AG04450 (cell line): ENCODE data around the gene PDE4D. TPM values are rescaled to one million over a fixed set of nuclear protein-coding genes. Genes with fewer than 3 reads are reported as not detected.

Experiments
- CTCF ChIA-PET: fragments of 300-600, 350-600 bp; formaldehyde crosslinking; extraction: SDS; loops from one replicate; lab custom pipeline; 2022; ENCODE audit warnings: antibody characterized with exemption, inconsistent platforms; lab: Charles Lee
- POLR2A ChIA-PET: fragments of 350-600 bp; formaldehyde crosslinking; extraction: SDS; loops from one replicate; lab custom pipeline; 2021; ENCODE audit warnings: antibody characterized with exemption, inconsistent platforms; lab: Yijun Ruan, JAX
- DNase-seq: peaks from one replicate; pipeline ENCODE4 v3.0.0-alpha.2; 2011; ENCODE audit warnings: low read depth, low spot score
- H3K27ac ChIP-seq: one replicate; pipeline ENCODE4 v1.5.1; 2012; ENCODE audit warnings: low read depth, low read length, control low read depth
- H3K27me3 ChIP-seq: one replicate; pipeline ENCODE4 v1.6.0; 2012; ENCODE audit warnings: low read length; ENCODE audit not compliant: control insufficient read depth, insufficient read depth
- H3K4me3 ChIP-seq: 2 replicates; pipeline ENCODE4 v1.5.1; 2011; ENCODE audit warnings: mild to moderate bottlenecking, low read depth, low read length, control low read depth
- H3K9me3 ChIP-seq: 2 replicates; pipeline ENCODE4 v1.5.1; 2012; ENCODE audit warnings: low read length; ENCODE audit not compliant: control insufficient read depth, insufficient read depth
- CTCF ChIP-seq: IDR thresholded peaks from 2 replicates; pipeline ENCODE4 v1.5.1; 2011; ENCODE audit warnings: low read depth, low read length, control low read depth, inconsistent platforms
- polyA plus RNA-seq: library from polyadenylated mRNA; depleted of rRNA; stranded (reverse); fragments of >200 nt; gene quantifications from 2 replicates; pipeline ENCODE4 v1.2.3, GENCODE V29; 2011

The PDE4D gene
- polyA plus RNA-seq, 1 experiment = 12.0 TPM

GRCh38 chr5:59216841-59217240 lies 676.7 kb downstream of the PDE4D start:
- Histone ChIP-seq H3K27ac (no peak overlapping the region), H3K4me3 (no peak overlapping the region), H3K9me3 (no peaks in the 10 kb centered on the region), H3K27me3 (peaks cover 2% of the 10 kb centered on the region)
- ChIA-PET CTCF (interaction anchor here (0.9 to 3.2 kb wide), 5 partner anchors 10 to 164 kb away, joined by 3 to 27 read pairs (median 10); no protein-coding TSS in a partner anchor), POLR2A (no interaction called here)
- DNase-seq = no peak
- no peak for TF ChIP-seq CTCF

GRCh38 chr5:59212596-59212995 lies 680.9 kb downstream of the PDE4D start:
- Histone ChIP-seq H3K9me3 (no peaks in the 10 kb centered on the region), H3K27ac (no peak overlapping the region), H3K4me3 (no peak overlapping the region), H3K27me3 (peaks cover 2% of the 10 kb centered on the region)
- TF ChIP-seq CTCF = no peak
- ChIA-PET POLR2A (no interaction called here), CTCF (interaction anchor here (1.6 to 2.2 kb wide), 5 partner anchors 24 to 168 kb away, joined by 4 to 20 read pairs (median 7); no protein-coding TSS in a partner anchor)
- no peak for DNase-seq

DNA sequence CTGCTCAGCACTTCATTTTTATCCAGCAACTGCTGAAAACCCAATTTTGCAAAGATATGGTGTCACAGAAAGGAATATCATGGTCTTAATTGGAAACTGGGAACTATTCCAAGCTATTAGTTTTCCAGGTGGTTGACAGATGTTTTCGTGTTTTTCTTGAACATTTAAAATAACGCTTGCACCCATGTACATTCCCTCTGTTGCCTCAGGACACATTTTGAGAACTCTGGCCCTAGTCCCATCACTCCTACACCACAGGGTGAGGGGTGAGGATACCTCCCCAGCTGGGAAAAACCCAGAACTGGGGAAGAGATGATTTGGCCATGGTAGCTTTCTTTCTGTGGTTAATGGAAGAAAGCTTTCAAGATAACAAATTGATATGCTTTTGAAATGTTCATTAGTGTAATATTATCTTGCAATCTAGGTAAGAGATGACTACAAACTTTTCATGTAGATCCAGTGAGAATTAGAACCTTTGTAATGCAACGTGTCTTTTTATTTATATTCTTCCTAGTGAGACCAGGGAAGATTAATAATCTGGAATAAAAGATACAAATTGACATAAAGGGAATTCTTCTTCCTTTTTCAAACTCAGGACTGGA lies 683.7 kb downstream of the PDE4D start:
- ChIA-PET POLR2A (no interaction called here), CTCF (interaction anchor here (0.8 to 3.1 kb wide), 3 partner anchors 8 to 158 kb away, joined by 4 to 19 read pairs (median 6); no protein-coding TSS in a partner anchor)
- no peak for DNase-seq
- Histone ChIP-seq H3K27ac (no peak overlapping the region), H3K9me3 (no peaks in the 10 kb centered on the region), H3K4me3 (no peak overlapping the region), H3K27me3 (peaks cover 2% of the 10 kb centered on the region)
- TF ChIP-seq CTCF = no peak

DNA sequence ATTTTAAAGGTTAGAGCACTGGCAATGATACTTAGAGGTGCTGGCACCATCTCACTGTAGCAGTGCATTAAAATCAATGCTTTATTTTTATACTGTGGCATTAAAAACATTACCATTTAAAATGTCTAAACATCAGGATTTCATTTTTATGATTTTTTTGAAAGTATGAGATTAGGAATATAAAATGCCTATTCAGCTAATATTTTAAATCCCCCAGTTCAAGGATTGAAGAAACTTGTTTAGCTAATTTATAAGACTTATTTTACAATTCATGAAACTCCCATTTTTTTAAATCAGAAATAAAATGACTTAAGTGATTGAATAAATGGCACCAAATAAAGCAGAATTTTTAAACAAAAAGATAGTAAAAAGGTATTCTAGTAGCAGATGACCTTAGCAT lies 685.1 kb downstream of the PDE4D start:
- DNase-seq = no peak
- TF ChIP-seq CTCF = no peak
- Histone ChIP-seq H3K9me3 (no peaks in the 10 kb centered on the region), H3K4me3 (no peak overlapping the region), H3K27ac (no peak overlapping the region), H3K27me3 (no peaks in the 10 kb centered on the region)
- ChIA-PET POLR2A (no interaction called here), CTCF (interaction anchor here (1.1 to 3.1 kb wide), 3 partner anchors 20 to 173 kb away, joined by 4 to 19 read pairs (median 6); no protein-coding TSS in a partner anchor)

GRCh38 chr5:59207401-59207800 lies 686.1 kb downstream of the PDE4D start:
- POLR2A ChIA-PET = no interaction called here
- no peaks in the 10 kb centered on the region for H3K27me3 ChIP-seq
- H3K27ac ChIP-seq = no peak overlapping the region
- no peaks in the 10 kb centered on the region for H3K9me3 ChIP-seq
- no peak for TF ChIP-seq CTCF
- no peak for DNase-seq
- H3K4me3 ChIP-seq = no peak overlapping the region
- CTCF ChIA-PET = interaction anchor here (1.8 to 3.1 kb wide), 2 partner anchors 19 to 321 kb away, joined by 4 to 19 read pairs; no protein-coding TSS in a partner anchor
